Activated CD8-positive, alpha-beta memory T cell treated with anti-CD3 and anti-CD28 coated beads for 48 hours (primary cell): ENCODE data around the gene DSCAML1.

Source experiments
- DNase-seq, 3 experiments: peaks; one replicate each; pipeline ENCODE4 v3.0.0-alpha.2; 2020; ENCODE audit warnings: low read depth in 2 of 3, low spot score in 2 of 3

The DSCAML1 gene

DNA sequence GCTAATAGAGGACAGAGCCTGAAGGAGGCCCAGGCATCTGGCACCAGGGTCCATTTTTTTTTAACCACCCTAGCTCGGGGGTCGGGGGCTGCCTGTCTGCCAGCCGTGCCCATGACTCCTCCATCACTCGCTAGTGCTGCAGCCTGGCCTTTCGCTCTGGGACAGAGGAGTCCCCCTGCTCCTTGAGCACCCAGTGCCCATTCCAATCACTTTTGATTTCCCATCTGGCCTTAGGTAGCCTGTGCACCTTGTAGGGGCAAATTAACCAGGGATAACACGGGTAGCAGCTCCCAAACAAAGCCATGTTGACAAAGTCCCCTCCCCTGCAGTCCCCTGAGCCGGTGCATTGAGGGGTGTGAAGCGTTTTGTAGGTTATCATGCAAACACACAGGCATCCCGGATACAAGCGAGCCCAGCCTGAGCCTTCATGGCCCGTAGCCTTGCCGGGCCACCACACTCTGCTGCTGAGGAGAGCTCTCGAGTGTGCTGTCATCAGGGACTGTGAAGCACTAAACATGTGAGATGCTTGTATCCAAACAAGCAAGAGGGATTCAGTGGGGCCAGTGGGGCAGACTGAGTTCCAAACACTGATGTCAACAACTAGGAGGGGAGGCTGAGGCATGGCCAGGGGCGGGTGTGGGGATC, 208.7 kb downstream of the DSCAML1 start:
- DNase-seq, result no peak

DNA sequence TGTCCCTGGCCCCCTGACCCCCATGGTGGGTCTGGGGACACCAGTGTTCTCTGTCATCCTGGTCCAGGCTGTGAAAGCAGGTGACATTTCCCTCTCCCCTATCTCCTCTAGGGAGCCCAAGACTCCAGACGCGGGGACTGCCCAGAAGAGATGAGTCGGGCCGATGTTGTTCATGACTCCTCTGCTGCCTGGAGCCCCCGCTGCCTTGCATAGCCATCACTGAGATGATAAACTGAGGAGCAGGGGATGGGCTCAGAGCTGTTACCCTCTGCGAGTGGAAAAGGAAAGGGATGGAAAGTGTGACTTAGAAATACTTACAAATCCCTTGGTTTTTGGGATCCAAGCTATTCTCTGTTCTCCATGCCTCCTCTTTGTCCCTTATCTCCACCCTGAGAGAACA, 209.6 kb downstream of the DSCAML1 start:
- DNase-seq, result no peak

DNA sequence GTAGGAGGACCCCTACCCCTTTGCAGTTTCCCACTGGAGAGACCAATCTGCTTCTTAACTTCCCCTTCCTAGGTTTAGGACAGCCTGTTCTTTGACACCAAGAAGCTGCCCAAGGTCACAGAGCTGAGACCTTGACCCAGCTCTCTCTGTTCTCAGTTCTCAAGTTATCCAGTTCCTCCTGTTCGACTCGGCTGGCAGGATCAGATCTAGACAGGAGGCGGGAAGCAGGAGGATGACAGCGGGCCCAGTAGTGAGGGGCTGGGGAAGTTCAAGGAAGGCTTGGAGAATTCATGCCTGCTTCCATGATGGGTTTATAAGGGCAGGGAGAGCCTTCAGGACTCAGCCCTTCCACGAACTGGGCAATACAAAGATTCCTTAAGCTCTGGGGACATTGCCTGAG, 210.6 kb downstream of the DSCAML1 start:
- no peak for DNase-seq

DNA sequence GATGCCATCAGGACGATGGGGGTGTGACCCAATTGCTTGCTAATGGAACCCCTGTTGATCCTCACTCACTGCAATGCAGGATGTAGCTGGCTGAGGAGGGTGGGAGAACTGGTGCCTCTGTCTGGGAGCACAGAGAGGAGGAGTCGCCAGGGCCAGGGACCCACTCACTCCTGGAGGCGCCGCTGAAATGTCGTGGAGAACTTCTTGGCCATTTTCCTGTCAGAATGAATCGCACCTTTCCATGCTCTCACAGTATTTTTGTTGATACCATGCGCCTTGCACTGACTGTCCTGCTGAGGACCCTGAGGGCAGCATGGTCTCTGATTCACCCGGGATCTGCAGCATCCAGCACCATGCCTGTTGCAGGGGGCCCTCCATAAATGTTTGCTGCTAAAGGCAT, 211.4 kb downstream of the DSCAML1 start:
- DNase-seq, result no peak

GRCh38 chr11:117584056-117584830, 212.8 kb downstream of the DSCAML1 start:
- DNase-seq, result no peak

DNA sequence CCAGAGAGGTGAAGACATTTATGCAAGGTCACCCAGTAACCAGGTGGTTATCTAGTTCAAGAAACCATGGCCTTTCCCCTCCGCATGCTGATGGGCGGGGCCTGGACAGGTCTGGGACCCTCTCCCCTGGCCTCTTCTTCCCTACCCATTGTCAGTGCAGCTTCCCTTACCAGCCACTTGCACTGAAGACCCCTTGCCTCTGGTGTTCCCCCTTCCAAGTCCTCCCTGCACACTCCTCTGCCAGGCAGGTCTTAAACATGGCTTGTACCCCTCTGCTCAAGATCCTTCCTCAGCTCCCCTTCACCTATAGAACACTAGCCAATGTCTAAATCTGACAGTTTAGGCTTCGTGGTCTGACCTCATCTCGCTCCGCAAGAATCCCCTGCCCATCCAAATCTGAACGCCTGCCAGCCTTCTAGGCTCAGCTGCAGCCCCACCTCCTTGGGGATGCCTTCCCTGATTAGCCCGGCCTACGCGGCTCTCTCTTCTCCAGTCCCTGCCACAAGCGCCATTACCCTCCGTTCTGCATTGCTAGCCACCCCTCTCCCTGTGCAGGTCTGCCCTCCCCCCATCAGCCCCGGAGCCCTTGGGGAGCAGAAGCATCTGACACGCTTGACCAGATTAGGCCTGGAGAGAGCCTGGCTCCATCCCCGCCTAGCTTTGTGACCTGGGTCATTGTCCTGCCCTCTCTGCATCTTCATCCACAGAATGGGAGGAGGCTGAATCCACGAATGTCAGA, 213.8 kb downstream of the DSCAML1 start:
- DNase-seq, result no peak

DNA sequence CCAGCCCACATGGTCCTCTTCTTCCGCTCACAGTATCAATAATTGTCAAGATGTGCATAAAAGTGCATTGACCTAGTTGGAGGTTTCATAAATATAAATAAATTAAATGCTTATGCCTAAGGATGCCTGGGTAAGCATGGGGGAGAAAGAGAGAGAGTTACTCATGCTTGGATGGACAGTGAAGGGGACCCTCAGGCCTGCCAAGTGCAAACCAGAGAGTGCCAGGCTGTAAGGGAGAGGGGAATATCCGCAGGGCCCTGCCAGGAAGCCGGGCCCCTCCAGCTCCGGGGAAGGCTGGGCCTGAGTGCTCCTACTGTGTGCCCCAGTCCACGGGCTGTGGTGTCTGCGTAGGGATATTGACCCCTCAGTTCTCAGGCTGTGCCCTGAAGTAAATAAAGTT, 214.6 kb downstream of the DSCAML1 start:
- no peak for DNase-seq

DNA sequence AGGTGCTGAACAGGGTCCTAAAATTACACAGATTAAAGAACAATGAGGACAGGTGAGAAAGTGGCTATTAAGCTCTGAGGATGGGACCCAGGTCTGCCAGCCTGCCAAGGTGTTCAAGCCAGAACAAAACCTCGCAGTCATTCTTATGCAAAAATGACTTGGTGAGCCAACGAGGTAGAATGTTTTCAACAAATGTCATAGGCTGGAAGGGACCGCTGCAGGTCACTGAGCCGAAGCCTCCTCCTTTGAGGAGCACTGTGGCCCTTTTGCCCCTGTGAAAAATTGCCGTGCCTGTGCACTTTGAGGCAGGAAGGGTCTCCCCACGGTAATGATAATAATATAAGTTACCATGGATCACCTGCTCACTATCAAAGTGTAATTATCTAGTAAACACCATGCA, 216.2 kb downstream of the DSCAML1 start:
- DNase-seq, result no peak

GRCh38 chr11:117579161-117579560, 217.9 kb downstream of the DSCAML1 start:
- DNase-seq, result no peak

DNA sequence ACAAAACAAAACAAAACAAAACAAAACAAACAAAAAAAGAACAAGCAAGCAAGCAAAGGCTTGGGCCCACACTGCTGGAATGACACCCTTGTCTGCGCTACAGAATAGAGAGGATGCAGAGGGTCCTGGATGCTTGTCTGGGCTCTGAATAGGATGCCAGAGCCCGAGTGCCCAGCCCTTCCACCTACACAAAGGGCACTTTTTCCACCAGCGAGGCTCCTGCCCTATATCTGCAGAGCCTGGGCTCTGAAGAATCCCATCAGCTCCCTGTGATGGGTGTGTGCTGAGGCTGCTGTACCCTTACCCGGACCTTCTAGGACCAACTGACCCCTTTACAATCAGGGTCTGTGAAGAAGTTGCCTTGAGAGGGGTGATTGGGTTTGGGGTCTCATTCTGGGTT, 221.2 kb downstream of the DSCAML1 start:
- no peak for DNase-seq

- DNase-seq, result no peak
Measured at GRCh38 chr11:117574551-117574950, 222.5 kb downstream of the DSCAML1 start.

DNA sequence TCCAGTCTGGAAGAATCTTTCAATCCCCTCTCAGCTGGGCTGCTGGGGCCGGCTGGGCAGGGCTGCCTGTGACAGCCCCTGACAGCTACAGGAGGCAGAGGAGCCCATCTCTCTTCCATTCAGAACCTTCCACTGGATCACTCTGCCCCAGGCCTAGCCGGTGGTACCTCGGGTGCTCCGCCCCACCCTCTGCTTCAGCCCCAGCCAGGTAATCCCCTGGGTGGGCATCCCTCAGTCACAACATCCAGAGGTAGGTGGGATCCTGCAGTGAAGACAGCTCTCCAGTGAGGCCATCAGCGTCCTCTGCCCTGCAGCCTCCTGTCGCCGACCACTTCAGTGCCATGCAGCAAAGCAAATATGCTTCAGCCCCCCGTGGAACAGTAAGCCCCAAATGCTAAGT, 223.7 kb downstream of the DSCAML1 start:
- DNase-seq, result no peak

DNA sequence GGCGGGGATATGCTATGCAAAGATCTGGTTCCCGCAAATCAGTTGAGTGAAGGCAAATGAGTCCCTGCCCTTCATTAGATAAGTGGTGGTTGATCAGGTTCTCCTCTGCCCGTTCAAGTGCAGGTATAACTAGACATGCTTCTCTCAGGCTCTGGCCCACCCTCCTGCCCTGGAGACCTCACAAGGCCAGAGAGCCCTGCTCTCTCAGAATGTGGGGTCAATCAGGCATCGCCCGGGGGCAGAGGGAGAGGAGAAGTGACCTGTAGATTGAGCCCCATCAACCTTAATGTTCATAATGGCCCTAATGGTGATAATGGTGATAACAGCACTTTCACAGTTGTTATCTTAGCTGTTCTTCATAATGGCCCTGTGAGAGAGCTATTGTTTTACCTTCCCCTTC, 224.3 kb downstream of the DSCAML1 start:
- no peak for DNase-seq

DNA sequence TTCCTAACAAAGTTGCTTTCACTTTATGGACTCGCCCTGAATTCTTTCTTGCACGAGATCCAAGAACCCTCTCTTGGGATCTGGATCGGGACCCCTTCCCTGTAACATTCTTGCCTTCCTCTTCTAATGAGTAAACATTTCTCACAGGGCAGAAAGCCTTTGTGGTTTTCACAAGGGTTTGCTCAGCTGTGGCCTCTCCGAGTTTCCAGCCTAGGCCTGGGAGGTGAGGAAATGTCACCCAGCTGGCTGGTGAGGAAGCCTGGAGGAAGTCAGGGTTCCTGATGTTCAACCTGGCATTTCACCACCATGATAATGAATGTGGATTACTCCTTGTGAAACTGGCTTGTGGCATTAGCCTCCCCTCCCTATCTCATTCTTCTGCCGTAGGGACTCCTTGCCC, 224.9 kb downstream of the DSCAML1 start:
- no peak for DNase-seq

- DNase-seq, result no peak
Measured at GRCh38 chr11:117570701-117571100, 226.3 kb downstream of the DSCAML1 start.

DNA sequence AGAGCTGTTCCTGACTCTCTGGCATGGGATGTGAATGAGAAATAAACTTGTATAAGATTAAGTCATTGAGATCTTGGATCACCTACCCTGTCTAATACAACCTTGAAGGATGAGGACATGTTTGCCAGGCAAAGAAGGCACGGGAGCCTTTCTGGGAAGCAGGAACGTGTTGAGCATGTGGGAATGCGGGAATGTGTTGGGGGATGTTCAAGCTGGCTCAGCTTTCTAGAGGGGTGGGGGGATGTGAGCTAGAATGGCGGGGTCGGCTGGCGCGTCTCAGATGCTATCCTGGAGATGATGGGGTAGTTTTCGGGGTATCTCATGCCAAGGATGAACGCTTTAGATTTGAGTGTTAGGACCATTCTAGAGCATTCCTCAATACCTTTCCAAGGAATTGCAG, 227.1 kb downstream of the DSCAML1 start:
- DNase-seq, result no peak

GRCh38 chr11:117565709-117566108, 231.3 kb downstream of the DSCAML1 start:
- no peak for DNase-seq

- DNase-seq, result no peak
Measured at GRCh38 chr11:117564321-117564720, 232.7 kb downstream of the DSCAML1 start.

- no peak for DNase-seq
Measured at GRCh38 chr11:117563556-117563955, 233.5 kb downstream of the DSCAML1 start.

DNA sequence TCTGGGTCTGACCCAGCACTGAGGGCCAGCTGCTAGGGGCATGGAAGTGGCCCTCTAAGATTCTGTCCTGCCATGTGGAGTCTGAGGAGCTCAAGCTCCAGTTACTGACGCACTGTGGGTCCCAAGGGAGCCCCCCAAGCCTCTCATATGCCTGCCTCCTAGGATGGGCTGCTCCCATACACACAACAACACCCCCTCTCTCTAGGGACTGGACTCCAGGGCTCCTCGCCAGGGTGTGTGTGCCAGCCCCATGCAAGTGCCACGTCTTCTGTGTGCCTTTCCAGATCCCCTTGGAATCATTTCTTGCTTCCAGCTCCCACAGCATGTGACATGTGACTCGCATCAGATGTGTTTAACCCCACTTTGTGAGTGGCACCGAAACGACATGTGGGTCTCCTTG, 234.9 kb downstream of the DSCAML1 start:
- DNase-seq, result no peak

DNA sequence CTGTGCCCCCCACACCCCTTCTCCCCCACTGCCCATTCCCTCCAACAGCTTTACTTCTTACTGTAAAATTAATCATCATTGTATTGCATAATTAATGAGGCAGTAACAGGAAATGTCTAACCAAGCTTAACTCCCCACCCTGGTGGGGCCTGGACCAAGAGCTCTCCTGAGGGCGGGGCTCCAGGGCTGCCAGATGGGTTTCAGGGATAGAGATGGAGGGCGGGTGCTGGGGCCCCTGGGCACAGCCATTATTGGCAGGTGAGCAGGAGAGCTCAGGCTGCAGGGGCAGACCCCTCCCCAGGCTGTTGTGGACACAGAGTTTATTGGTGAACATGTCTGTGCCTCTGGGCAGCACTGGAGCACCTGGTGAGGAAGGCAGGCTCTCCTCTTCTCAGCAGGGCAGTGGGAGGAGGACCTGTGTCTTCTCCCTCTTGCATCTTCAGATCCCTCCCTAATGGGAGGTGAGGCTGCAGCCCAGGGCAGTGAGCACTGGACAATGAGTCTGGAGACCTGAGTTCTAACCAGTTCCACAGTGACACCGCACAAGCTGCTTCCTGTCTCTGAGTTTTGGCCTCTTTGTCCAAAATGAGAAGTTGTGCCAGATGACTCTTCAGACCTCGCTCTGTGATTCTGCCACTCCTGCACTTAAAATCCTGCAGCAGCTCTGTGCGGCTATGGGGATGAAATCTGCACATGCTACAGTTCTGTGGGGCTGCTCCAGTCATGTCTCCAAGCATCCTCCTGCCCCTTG, 236.1 kb downstream of the DSCAML1 start:
- DNase-seq, result no peak

GRCh38 chr11:117559698-117560097, 237.3 kb downstream of the DSCAML1 start:
- DNase-seq, result no peak
